H9 (cell line): ENCODE data around the gene NFATC1. TPM values are rescaled to one million over a fixed set of nuclear protein-coding genes. Genes with fewer than 3 reads are reported as not detected.

Experiments used
- DNase-seq: peaks from one replicate; pipeline ENCODE4 v3.0.0-alpha.2; 2017
- H2AFZ ChIP-seq: one replicate; pipeline ENCODE4 v1.6.1; 2013; ENCODE audit warnings: mild to moderate bottlenecking, low read length, control low read depth, moderate library complexity
- H2AK5ac ChIP-seq: 2 replicates; pipeline ENCODE4 v1.6.1; 2013; ENCODE audit warnings: low read length, control low read depth, mixed read lengths; ENCODE audit not compliant: insufficient read length
- H2BK120ac ChIP-seq: one replicate; pipeline ENCODE4 v1.6.1; 2013; ENCODE audit warnings: low read depth, mild to moderate bottlenecking, low read length, control low read depth, inconsistent platforms; ENCODE audit not compliant: poor library complexity, severe bottlenecking
- H2BK12ac ChIP-seq: 2 replicates; pipeline ENCODE4 v1.6.1; 2013; ENCODE audit warnings: low read length, control low read depth, mixed read lengths, low read depth; ENCODE audit not compliant: insufficient read length
- H2BK15ac ChIP-seq: 2 replicates; pipeline ENCODE4 v1.6.1; 2013; ENCODE audit warnings: low read depth, low read length, control low read depth
- H2BK20ac ChIP-seq: one replicate; pipeline ENCODE4 v1.6.1; 2013; ENCODE audit warnings: low read depth, mild to moderate bottlenecking, low read length, control low read depth, inconsistent platforms; ENCODE audit not compliant: poor library complexity, severe bottlenecking
- H2BK5ac ChIP-seq: 2 replicates; pipeline ENCODE4 v1.6.1; 2013; ENCODE audit warnings: low read length, control low read depth, mixed read lengths; ENCODE audit not compliant: insufficient read length
- H3K14ac ChIP-seq: 2 replicates; pipeline ENCODE4 v1.6.1; 2013; ENCODE audit warnings: low read length, control low read depth; ENCODE audit not compliant: insufficient read depth
- H3K18ac ChIP-seq: 2 replicates; pipeline ENCODE4 v1.6.1; 2013; ENCODE audit warnings: low read depth, mild to moderate bottlenecking, mixed read lengths, low read length, control low read depth; ENCODE audit not compliant: insufficient read length
- H3K23ac ChIP-seq: 2 replicates; pipeline ENCODE4 v1.6.1; 2013; ENCODE audit warnings: low read length, control low read depth, mixed read lengths, low read depth; ENCODE audit not compliant: insufficient read length
- H3K23me2 ChIP-seq: 2 replicates; pipeline ENCODE4 v1.6.1; 2013; ENCODE audit warnings: low read depth, mild to moderate bottlenecking, mixed read lengths, low read length, control low read depth; ENCODE audit not compliant: insufficient read length, poor library complexity, severe bottlenecking
- H3K27ac ChIP-seq: 2 replicates; pipeline ENCODE4 v1.5.1; 2013; ENCODE audit warnings: low read length, control low read depth, mixed read lengths, low read depth; ENCODE audit not compliant: insufficient read length
- H3K27me3 ChIP-seq: 2 replicates; pipeline ENCODE4 v1.6.1; 2013; ENCODE audit warnings: low read length, control low read depth, inconsistent platforms; ENCODE audit not compliant: insufficient read depth
- H3K4ac ChIP-seq: 2 replicates; pipeline ENCODE4 v1.6.1; 2013; ENCODE audit warnings: low read depth, mild to moderate bottlenecking, control low read depth, inconsistent platforms, low read length, moderate library complexity
- H3K4me1 ChIP-seq: 2 replicates; pipeline ENCODE4 v1.6.1; 2013; ENCODE audit warnings: low read length, control low read depth, inconsistent platforms; ENCODE audit not compliant: insufficient read depth
- H3K4me2 ChIP-seq: 2 replicates; pipeline ENCODE4 v1.6.1; 2013; ENCODE audit warnings: low read length, control low read depth, mixed read lengths; ENCODE audit not compliant: insufficient read length, insufficient read depth
- H3K56ac ChIP-seq: 2 replicates; pipeline ENCODE4 v1.6.1; 2013; ENCODE audit warnings: low read depth, mild to moderate bottlenecking, mixed read lengths, low read length, control low read depth; ENCODE audit not compliant: insufficient read length
- H3K79me1 ChIP-seq: 2 replicates; pipeline ENCODE4 v1.6.1; 2013; ENCODE audit warnings: low read depth, mild to moderate bottlenecking, moderate library complexity, low read length, control low read depth, inconsistent platforms; ENCODE audit not compliant: insufficient read depth, poor library complexity, severe bottlenecking
- H3K79me2 ChIP-seq: 2 replicates; pipeline ENCODE4 v1.6.1; 2013; ENCODE audit warnings: low read length, control low read depth, inconsistent platforms; ENCODE audit not compliant: insufficient read depth
- H3K9ac ChIP-seq: 2 replicates; pipeline ENCODE4 v1.6.1; 2013; ENCODE audit warnings: low read length, control low read depth, mixed read lengths; ENCODE audit not compliant: insufficient read length; ENCODE audit errors: extremely low read depth
- H3K9me3 ChIP-seq: one replicate; pipeline ENCODE4 v1.6.1; 2013; ENCODE audit warnings: low read depth, low read length, inconsistent platforms; ENCODE audit not compliant: control insufficient read depth
- H3T11ph ChIP-seq: one replicate; pipeline ENCODE4 v1.6.1; 2013; ENCODE audit warnings: mild to moderate bottlenecking, low read length, control low read depth, inconsistent platforms
- H4K20me1 ChIP-seq: one replicate; pipeline ENCODE4 v1.6.1; 2013; ENCODE audit not compliant: control insufficient read depth, insufficient read length, insufficient read depth
- H4K5ac ChIP-seq: 2 replicates; pipeline ENCODE4 v1.6.1; 2013; ENCODE audit warnings: low read depth, mild to moderate bottlenecking, mixed read lengths, low read length, control low read depth; ENCODE audit not compliant: insufficient read length
- H4K8ac ChIP-seq: replicated peaks from 2 replicates; pipeline ENCODE4 v1.6.1; 2013; ENCODE audit warnings: low read length, control low read depth, mixed read lengths, low read depth; ENCODE audit not compliant: insufficient read length
- H4K91ac ChIP-seq: 2 replicates; pipeline ENCODE4 v1.6.1; 2013; ENCODE audit warnings: low read depth, mild to moderate bottlenecking, moderate library complexity, mixed read lengths, low read length, control low read depth; ENCODE audit not compliant: insufficient read length
- H3K27ac Mint-ChIP-seq, 3 experiments: 2 replicates in 2 of 3; 3 replicates in 1 of 3; pipeline ENCODE4 v1.8.0; 2020 to 2021; ENCODE audit warnings: mixed read lengths in 3 of 3, mild to moderate bottlenecking in 1 of 3, moderate library complexity in 1 of 3
- H3K27me3 Mint-ChIP-seq: 2 replicates; pipeline ENCODE4 v1.8.0; 2021; ENCODE audit warnings: low read depth, mild to moderate bottlenecking, moderate library complexity, mixed read lengths
- H3K36me3 Mint-ChIP-seq, 3 experiments: 2 replicates in 2 of 3; 3 replicates in 1 of 3; pipeline ENCODE4 v1.8.0; 2020 to 2021; ENCODE audit warnings: low read depth in 3 of 3, mixed read lengths in 3 of 3; ENCODE audit not compliant: insufficient read depth in 1 of 3
- H3K4me1 Mint-ChIP-seq, 2 experiments: 2 replicates each; pipeline ENCODE4 v1.8.0; 2020; ENCODE audit warnings: mixed read lengths in 2 of 2
- H3K4me3 Mint-ChIP-seq, 2 experiments: 2 replicates in 1 of 2; 3 replicates in 1 of 2; pipeline ENCODE4 v1.8.0; 2020 to 2021; ENCODE audit warnings: mild to moderate bottlenecking in 2 of 2, mixed read lengths in 2 of 2, moderate library complexity in 1 of 2
- H3K9me3 Mint-ChIP-seq, 2 experiments: 2 replicates in 1 of 2; 3 replicates in 1 of 2; pipeline ENCODE4 v1.8.0; 2020; ENCODE audit warnings: mild to moderate bottlenecking in 2 of 2, mixed read lengths in 2 of 2, moderate library complexity in 1 of 2
- WGBS: extraction: QIAGEN DNeasy Blood & Tissue Kit; methylation state at CpG from one replicate; pipeline ENCODE4 v1.1.7; 2013; ENCODE audit warnings: missing lambda C conversion rate, low lambda C conversion rate, mixed read lengths; ENCODE audit not compliant: insufficient read length; ENCODE audit errors: extremely low coverage; 5-methylcytosine and 5-hydroxymethylcytosine counted together
- total RNA-seq: library from RNA; stranded (reverse); gene quantifications from 2 replicates; pipeline ENCODE4 v1.2.1, GENCODE V29; 2021
- TF ChIP-seq, protein P1 (sequence below): fragments of 200-600 bp; sonication (generic); conservative IDR thresholded peaks from 3 replicates; pipeline ENCODE4 v1.8.0; 2021; ENCODE audit warnings: antibody characterized with exemption, mild to moderate bottlenecking

Gene NFATC1
- total RNA-seq, 1 experiment from 2014 or later: 5.5 TPM

DNA sequence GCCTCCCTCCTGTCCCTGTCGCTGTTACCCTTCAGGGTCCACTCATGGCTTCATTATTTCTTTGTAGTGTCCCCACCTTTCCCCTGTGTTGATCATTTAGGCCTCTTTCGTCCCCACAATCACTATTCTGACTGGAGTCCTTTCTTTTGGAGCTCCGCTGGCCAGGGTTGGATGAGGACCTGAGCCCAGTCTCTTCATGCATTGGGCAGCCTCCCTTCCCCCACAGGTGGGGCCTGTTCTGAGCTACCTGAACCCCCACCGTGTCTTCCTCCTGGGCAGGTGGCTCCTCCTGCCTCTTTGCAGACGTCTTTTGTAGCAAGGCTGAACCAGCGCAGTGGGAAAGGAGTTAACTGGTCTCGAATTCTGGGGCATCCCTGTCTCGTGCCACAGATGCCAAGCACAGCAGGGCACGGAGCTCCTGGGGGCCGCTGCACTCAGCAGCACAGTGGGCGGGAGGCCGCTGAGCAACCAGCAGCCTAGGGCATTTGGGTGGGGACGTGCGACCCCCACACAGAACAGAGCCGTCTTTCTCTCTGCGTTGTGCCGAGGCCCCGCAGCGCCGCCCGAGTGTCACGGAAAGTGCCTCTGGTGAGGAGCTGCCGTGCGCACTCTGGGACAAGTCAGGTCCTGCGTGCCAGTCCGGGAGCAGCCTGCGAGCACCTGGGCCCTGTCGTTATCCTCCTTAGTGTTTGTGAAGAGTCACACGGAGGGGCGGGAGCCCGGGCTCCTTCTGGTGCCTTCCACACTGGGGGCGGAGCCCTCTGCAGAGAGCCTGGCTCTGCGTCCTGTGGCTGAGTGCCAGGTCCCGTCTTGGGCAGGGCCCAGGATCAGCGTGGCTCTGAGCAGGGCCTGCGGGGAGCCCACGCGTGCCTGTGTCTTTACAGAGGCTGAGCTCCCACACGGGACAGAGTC, 130.1 kb downstream of the NFATC1 start:
- Mint-ChIP-seq H3K4me3 (no peak overlapping the region), H3K27ac (0 out of 7 replicates have a peak overlapping the region, but pooled peaks of 1 of the 3 experiments have one; percentile 50), H3K9me3 (no peaks in the 10 kb centered on the region), H3K36me3 (no peaks in the 10 kb centered on the region), H3K4me1 (peaks cover 7 to 18% of the 10 kb centered on the region in 2 experiments), H3K27me3 (peaks cover 21% of the 10 kb centered on the region)
- Histone ChIP-seq H3K9me3 (no peaks in the 10 kb centered on the region), H3K79me1 (no peaks in the 10 kb centered on the region), H3K79me2 (no peaks in the 10 kb centered on the region), H3K9ac (no peak overlapping the region), H2AK5ac (no peak overlapping the region), H4K91ac (no peak overlapping the region), H3T11ph (no peak overlapping the region), H2BK5ac (no peak overlapping the region), H3K18ac (no peak overlapping the region), H3K23ac (no peak overlapping the region), H3K4ac (no peak overlapping the region), H4K5ac (no peak overlapping the region), H4K20me1 (no peaks in the 10 kb centered on the region), H2AFZ (no peak overlapping the region), H4K8ac (no peak overlapping the region), H3K14ac (no peak overlapping the region), H3K4me1 (no peaks in the 10 kb centered on the region), H2BK120ac (no peak overlapping the region), H2BK12ac (no peak overlapping the region), H3K4me2 (no peak overlapping the region), H2BK20ac (no peak overlapping the region), H2BK15ac (no peak overlapping the region), H3K27ac (no peak overlapping the region), H3K27me3 (no peaks in the 10 kb centered on the region), H3K23me2 (no peaks in the 10 kb centered on the region), H3K56ac (no peak overlapping the region)
- DNase-seq: peak; percentile 25
- TF ChIP-seq, protein P1, sequence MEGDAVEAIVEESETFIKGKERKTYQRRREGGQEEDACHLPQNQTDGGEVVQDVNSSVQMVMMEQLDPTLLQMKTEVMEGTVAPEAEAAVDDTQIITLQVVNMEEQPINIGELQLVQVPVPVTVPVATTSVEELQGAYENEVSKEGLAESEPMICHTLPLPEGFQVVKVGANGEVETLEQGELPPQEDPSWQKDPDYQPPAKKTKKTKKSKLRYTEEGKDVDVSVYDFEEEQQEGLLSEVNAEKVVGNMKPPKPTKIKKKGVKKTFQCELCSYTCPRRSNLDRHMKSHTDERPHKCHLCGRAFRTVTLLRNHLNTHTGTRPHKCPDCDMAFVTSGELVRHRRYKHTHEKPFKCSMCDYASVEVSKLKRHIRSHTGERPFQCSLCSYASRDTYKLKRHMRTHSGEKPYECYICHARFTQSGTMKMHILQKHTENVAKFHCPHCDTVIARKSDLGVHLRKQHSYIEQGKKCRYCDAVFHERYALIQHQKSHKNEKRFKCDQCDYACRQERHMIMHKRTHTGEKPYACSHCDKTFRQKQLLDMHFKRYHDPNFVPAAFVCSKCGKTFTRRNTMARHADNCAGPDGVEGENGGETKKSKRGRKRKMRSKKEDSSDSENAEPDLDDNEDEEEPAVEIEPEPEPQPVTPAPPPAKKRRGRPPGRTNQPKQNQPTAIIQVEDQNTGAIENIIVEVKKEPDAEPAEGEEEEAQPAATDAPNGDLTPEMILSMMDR: no peak
- no CpG with 5 or more reads among the region's 39 CpGs for WGBS
